GM21576 (cell line): ENCODE measurements around the gene THEMIS.
"Not testable (repeated sequence)": the region's sequence is repeated elsewhere in the genome, so short reads cannot be mapped to it uniquely, and the experiment has no call there.

Experiments
- ATAC-seq: cut with Tn5 transposase; IDR thresholded peaks from one replicate; pipeline ENCODE4 v1.9.1; 2021; ENCODE audit warnings: mild to moderate bottlenecking, moderate library complexity; ENCODE audit not compliant: unreplicated experiment

THEMIS gene

DNA sequence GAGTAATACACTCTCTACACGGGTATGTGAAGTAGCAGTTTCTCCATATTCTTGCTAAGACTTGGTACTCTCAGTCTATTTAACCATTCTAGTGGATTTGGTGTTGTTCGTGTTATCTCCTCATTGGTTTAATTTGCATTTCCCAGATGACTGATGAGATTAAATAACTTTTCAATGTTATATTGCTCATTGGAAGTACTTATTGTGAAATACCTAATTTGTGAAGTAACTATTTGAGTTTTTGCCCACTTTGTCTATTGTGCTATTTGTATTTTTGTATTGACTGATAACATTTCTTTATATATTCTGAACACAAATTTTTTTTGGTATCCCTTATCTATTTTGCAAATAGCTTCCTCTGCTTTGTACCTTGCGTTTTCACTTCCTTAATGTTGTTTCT is 167.9 kb downstream of the THEMIS start:
- no peak for ATAC-seq

DNA sequence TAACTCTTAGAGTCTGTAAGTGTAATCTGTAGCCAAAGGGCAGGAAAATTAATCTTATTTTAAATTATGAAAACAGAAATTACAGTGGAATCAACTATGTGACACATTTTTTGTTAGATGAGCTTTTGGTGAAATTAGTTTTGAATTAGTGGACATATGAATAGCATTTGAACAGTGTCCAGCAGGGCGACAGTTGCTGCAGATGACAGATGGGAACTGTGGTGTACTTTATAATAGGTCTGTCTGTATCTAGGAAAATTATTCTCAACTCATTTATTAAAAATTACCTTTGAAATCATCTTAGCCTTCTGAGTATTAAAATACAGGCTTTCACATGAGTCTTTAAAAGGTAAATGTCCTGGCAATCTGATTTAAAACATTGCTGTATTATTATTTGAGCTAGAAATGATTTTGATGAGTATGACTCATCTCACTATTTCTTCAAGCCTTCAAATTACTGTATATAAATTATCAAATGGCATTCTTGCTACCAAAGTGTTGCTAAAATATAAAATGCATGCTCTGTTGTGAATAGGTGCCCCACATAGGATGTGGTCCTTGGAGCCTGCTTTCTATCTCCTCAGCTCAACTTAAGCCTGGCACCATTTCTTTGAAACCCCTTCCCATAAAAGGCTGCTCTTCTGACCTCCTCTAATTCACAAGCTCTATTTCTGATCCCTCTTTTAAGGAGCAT is 173.5 kb downstream of the THEMIS start:
- ATAC-seq, result no peak

GRCh38 chr6:127725821-127726220 is 175.0 kb downstream of the THEMIS start:
- no peak for ATAC-seq

GRCh38 chr6:127718694-127719093 is 182.2 kb downstream of the THEMIS start:
- ATAC-seq, result no peak

- no peak for ATAC-seq
Observed at GRCh38 chr6:127717384-127717783, 183.5 kb downstream of the THEMIS start.

- no peak for ATAC-seq
Observed at GRCh38 chr6:127716465-127716864, 184.4 kb downstream of the THEMIS start.

DNA sequence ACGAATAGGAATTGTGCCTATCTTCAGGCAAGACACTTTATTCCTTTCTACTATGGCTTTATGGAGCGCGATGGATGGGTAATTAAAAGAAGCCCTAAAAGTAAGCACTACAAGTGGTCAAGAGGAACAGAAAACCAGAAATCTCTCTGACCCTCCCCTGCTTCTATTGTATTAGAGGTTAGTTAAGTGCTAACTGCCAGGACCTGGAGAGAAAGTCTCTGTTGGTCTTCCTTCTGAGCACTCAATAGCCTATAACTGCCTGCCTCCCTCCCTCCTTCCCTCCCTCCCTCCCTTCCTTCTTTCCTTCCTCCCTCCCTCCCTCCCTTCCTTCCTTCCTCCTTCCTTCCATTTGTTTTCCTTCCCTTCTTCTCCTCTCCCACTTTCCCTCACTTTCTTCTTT is 190.2 kb downstream of the THEMIS start:
- no peak for ATAC-seq

GRCh38 chr6:127706216-127706615 is 194.6 kb downstream of the THEMIS start:
- ATAC-seq, result no peak

DNA sequence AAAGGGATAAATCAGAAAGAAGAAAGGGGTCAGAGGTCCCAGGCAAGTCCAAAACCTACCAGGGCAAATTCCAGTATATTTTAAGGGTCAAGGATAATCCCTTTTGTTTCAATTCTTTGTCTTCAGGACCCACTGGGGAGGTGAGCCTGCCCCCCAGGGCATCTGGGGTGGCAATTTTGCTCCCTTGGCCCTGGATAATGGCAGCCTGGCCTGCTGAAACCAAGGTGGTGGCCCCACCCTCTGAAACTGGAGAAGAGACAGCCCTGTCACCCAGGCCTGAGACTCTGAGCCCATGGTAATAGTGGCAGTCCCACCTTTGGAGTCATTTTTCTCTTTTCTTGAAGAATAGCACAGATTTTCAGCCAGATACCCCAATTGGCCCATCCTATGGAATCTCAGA is 205.8 kb downstream of the THEMIS start:
- no peak for ATAC-seq

- ATAC-seq, result no peak
Observed at GRCh38 chr6:127691146-127691545, 209.7 kb downstream of the THEMIS start.

DNA sequence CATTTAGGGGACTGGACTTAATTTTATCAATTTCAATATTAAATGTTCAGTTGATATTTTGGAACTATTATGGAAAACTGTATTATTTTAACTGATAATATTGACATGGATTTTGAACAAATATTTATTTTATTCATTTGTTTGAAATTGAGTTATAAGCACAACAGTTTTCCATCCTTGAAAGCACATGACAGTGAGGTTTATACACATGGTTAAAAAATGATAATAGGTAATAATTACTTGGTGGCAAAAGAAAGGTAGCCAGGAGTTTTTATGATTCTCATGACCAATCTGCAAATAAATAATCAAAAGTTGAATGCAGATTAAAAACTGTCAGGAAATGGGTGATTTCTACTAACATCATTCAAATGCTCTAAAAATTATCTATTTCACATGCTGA is 210.3 kb downstream of the THEMIS start:
- ATAC-seq, result no peak

DNA sequence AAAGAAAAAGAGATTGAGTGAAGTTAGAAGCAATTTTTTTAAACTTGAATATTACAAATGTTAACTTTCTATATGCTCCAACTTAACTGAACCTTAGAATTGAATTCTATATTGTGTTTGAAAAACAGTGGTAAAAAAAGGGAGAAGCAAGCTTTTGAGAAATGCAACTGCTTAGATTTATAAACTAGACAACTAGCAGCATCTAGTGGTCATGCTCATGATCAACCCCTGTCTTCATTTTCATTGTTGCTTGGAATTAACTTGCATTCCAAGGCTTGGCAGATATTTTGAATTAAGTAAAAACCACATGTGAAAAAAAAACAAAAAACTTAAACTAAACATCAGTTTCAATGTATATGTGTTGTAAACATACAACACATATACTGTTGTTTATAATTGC is 210.8 kb downstream of the THEMIS start:
- ATAC-seq, result no peak

DNA sequence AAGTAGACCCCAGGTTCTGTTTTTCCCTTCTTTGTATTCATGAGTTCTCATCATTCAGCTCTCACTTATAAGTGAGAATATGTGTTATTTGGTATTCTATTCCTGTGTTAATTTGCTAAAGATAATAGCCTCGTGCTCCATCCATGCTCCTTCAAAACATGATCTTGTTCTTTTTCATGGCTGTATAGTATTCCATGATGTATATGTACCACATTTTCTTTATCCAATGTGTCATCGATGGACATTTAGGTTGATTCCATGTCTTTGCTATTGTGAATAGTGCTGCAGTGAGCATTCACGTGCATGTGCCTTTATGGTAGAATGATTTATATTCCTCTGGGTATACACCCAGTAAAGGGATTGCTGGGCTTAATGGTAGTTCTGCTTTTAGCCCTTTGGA is 213.4 kb downstream of the THEMIS start:
- not testable (repeated sequence) for ATAC-seq

- no peak for ATAC-seq
Observed at GRCh38 chr6:127686084-127686483, 214.8 kb downstream of the THEMIS start.

- no peak for ATAC-seq
Observed at GRCh38 chr6:127684501-127684900, 216.4 kb downstream of the THEMIS start.
